ENCODE data around the gene BBS7.

Gene BBS7

GRCh38 chr4:121790976-121791375 is 79.3 kb downstream of the BBS7 start:
- no peak for DNase-seq (ENCODE audit: low read depth)

GRCh38 chr4:121789960-121790829 is 80.1 kb downstream of the BBS7 start:
- DNase-seq (ENCODE audit: low read depth) = no peak

GRCh38 chr4:121789455-121789854 is 80.8 kb downstream of the BBS7 start:
- no peak for DNase-seq (ENCODE audit: low read depth)

GRCh38 chr4:121788896-121789295 is 81.4 kb downstream of the BBS7 start:
- DNase-seq (ENCODE audit: low read depth) = no peak

- DNase-seq (ENCODE audit: low read depth) = no peak
These were observed 84.1 kb downstream of the BBS7 start for GRCh38 chr4:121786221-121786620.

GRCh38 chr4:121785479-121785878 is 84.8 kb downstream of the BBS7 start:
- DNase-seq (ENCODE audit: low read depth) = no peak

GRCh38 chr4:121784975-121785374 is 85.3 kb downstream of the BBS7 start:
- DNase-seq (ENCODE audit: low read depth) = no peak

- no peak for DNase-seq (ENCODE audit: low read depth)
These were observed 85.9 kb downstream of the BBS7 start for GRCh38 chr4:121784401-121784800.

- DNase-seq (ENCODE audit: low read depth) = no peak
These were observed 87.1 kb downstream of the BBS7 start for GRCh38 chr4:121783210-121783609.

- no peak for DNase-seq (ENCODE audit: low read depth)
These were observed 91.2 kb downstream of the BBS7 start for GRCh38 chr4:121778991-121779628.

GRCh38 chr4:121777625-121778024 is 92.6 kb downstream of the BBS7 start:
- no peak for DNase-seq (ENCODE audit: low read depth)

- DNase-seq (ENCODE audit: low read depth) = no peak
These were observed 93.5 kb downstream of the BBS7 start for GRCh38 chr4:121776610-121777401.

Measured in activated T-cell treated with anti-CD3 and anti-CD28 coated beads for 1 hour (primary cell).